AG09309 (cell line): ENCODE results near the gene SYT1.

Experiments used
- DNase-seq: peaks from one replicate; pipeline ENCODE4 v3.0.0-alpha.2; 2010; ENCODE audit warnings: low read depth
- H3K4me3 ChIP-seq: 2 replicates; pipeline ENCODE4 v1.5.1; 2011; ENCODE audit warnings: mild to moderate bottlenecking, low read depth, low read length, moderate library complexity; ENCODE audit not compliant: control insufficient read depth
- TF ChIP-seq, protein P1 (sequence below): IDR thresholded peaks from 2 replicates; pipeline ENCODE4 v1.5.1; 2011; ENCODE audit warnings: mild to moderate bottlenecking, low read depth, low read length, inconsistent platforms; ENCODE audit not compliant: insufficient read depth, control insufficient read depth; ENCODE audit errors: missing control alignments

SYT1 gene

DNA sequence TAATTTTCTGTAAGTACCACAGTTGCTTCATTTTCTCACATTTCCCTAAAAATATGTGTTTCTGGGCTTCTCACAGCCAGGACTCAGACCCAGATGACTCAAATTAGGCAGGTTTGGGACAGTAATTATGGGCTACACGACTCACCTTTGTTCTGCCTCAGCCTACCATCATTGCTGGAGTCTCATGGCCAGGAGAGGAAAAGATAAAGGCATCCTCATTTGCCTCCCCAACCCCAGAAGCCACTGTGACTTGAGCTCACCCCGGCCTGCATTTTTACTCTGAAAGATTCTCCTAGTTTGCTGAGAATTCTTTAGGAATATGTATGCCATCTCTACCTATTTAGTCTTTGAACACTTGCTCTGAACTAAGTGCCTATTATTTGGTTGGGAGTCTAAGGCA, 618.3 kb downstream of the SYT1 start:
- DNase-seq = no peak

DNA sequence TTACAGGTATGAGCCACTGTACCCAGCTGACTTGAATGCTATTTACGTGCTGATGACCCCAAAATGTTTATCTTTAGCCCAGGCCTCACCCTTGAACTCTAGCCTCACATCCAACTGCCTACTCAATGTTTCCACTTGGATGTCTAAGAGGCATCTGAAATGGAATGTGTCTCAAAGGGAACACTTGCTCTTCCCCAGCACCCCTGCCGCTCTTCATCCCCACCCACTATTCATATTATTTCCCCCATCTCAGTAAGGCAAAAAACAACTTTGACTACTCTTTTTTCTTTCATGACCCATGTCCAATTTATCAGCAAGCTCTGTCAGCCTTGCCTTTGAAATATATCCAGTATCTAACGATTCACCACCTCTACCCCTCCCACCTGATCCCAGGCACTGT, 621.6 kb downstream of the SYT1 start:
- DNase-seq = no peak
- H3K4me3 ChIP-seq = no peak overlapping the region
- TF ChIP-seq, protein P1, sequence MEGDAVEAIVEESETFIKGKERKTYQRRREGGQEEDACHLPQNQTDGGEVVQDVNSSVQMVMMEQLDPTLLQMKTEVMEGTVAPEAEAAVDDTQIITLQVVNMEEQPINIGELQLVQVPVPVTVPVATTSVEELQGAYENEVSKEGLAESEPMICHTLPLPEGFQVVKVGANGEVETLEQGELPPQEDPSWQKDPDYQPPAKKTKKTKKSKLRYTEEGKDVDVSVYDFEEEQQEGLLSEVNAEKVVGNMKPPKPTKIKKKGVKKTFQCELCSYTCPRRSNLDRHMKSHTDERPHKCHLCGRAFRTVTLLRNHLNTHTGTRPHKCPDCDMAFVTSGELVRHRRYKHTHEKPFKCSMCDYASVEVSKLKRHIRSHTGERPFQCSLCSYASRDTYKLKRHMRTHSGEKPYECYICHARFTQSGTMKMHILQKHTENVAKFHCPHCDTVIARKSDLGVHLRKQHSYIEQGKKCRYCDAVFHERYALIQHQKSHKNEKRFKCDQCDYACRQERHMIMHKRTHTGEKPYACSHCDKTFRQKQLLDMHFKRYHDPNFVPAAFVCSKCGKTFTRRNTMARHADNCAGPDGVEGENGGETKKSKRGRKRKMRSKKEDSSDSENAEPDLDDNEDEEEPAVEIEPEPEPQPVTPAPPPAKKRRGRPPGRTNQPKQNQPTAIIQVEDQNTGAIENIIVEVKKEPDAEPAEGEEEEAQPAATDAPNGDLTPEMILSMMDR = no peak

More for the DNA sequence above, 618.3 kb downstream of the SYT1 start:
- no peak overlapping the region for H3K4me3 ChIP-seq
- TF ChIP-seq, protein P1 = no peak

DNA sequence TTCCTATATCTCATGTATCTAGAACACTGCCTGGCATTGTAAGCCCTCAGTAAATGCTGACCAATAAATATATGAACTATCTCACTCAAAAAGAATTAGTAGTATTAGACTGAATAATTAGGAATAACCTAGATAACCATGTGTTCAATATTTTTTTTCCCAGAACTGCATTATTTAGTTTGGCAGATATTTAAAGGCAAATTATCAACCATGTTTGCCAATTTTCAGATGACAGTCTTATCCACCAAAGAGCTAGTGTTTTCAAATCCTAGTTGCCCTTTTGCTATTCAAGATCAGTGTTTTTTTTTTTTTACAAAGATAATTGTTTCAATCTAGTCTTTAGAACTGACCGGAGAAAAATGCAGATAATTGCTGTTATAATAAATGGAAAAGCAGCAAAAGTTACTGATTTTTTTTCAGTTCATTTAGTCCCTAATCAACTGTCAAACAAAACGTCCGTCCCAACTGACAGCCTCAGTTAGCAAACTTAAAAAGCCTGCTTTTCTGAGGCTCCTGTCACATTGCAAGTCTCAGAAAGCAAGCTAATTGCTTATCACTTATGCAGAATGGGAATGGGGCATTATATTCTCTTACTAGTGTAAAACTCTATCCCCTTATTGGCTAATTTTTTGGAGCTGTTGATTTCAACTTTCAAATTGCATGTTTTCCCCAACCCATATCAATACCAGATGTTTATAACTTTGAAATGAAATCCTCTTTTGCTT, 623.0 kb downstream of the SYT1 start:
- TF ChIP-seq, protein P1 = no peak
- H3K4me3 ChIP-seq = no peak overlapping the region
- DNase-seq = no peak
